ENCODE results near the gene ACTR5.

DNA sequence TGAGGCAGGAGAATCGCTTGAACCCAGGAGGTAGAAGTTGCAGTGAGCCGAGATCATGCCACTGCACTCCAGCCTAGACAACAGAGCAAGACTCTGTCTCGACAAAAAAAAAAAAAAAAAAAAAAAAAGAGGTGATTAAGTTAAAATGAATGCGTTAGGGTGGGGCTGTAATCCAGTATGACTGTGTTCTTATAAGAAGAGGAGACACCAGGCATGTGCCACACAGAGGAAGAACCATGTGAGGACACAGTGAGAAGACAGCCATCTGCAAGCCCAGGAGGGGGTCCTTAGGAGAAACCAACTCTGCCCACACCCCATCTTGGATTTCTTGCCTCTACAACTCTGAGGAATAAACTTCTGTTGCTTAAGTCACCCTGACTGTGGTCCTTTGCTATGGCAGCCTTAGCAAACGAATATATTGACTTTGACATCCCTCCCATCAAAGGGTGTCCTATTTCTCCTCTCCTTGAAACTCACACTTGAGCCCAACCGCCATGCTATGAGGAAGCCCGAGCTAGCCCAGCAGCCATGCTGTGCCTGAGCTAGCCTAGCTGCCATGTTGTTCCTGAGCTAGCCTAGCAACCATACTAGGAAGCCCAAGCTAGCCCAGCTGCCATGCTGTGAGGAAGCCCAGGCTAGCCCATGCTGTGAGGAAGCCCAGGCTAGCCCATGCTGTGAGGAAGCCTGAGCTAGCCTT is 41.4 kb downstream of the ACTR5 start:
- TF ChIP-seq, protein P1, sequence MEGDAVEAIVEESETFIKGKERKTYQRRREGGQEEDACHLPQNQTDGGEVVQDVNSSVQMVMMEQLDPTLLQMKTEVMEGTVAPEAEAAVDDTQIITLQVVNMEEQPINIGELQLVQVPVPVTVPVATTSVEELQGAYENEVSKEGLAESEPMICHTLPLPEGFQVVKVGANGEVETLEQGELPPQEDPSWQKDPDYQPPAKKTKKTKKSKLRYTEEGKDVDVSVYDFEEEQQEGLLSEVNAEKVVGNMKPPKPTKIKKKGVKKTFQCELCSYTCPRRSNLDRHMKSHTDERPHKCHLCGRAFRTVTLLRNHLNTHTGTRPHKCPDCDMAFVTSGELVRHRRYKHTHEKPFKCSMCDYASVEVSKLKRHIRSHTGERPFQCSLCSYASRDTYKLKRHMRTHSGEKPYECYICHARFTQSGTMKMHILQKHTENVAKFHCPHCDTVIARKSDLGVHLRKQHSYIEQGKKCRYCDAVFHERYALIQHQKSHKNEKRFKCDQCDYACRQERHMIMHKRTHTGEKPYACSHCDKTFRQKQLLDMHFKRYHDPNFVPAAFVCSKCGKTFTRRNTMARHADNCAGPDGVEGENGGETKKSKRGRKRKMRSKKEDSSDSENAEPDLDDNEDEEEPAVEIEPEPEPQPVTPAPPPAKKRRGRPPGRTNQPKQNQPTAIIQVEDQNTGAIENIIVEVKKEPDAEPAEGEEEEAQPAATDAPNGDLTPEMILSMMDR (IDR thresholded peaks at IDR 0.05), result no peak
- TF ChIP-seq POLR2A (IDR thresholded peaks at IDR 0.05), result no peak
- TF ChIP-seq POLR2AphosphoS5 (IDR thresholded peaks at IDR 0.05), result no peak
